NCI-H146 treated with DMSO at 0.1 percent for 48 hours (cell line): ENCODE data around the gene CCDC88C.

ENCODE experiments used
- DNase-seq: peaks from one replicate; lab custom pipeline; 2025; ENCODE audit not compliant: unreplicated experiment; lab: John Stamatoyannopoulos, UW

The CCDC88C gene

GRCh38 chr14:91310606-91311283 is 106.9 kb downstream of the CCDC88C start:
- DNase-seq, result no peak

- DNase-seq, result no peak
Measured at GRCh38 chr14:91309756-91310280, 107.8 kb downstream of the CCDC88C start.

- DNase-seq, result no peak
Measured at GRCh38 chr14:91308337-91308736, 109.3 kb downstream of the CCDC88C start.

- DNase-seq, result no peak
Measured at GRCh38 chr14:91307652-91308051, 110.0 kb downstream of the CCDC88C start.

- no peak for DNase-seq
Measured at GRCh38 chr14:91307046-91307445, 110.6 kb downstream of the CCDC88C start.

GRCh38 chr14:91306547-91306946 is 111.1 kb downstream of the CCDC88C start:
- no peak for DNase-seq

GRCh38 chr14:91305650-91306431 is 111.8 kb downstream of the CCDC88C start:
- no peak for DNase-seq

GRCh38 chr14:91303924-91304229 is 113.7 kb downstream of the CCDC88C start:
- DNase-seq, result no peak

GRCh38 chr14:91303091-91303923 is 114.3 kb downstream of the CCDC88C start:
- no peak for DNase-seq

- DNase-seq, result no peak
Measured at GRCh38 chr14:91302391-91302790, 115.2 kb downstream of the CCDC88C start.

GRCh38 chr14:91300957-91301356 is 116.7 kb downstream of the CCDC88C start:
- no peak for DNase-seq

- DNase-seq, result no peak
Measured at GRCh38 chr14:91300283-91300895, 117.2 kb downstream of the CCDC88C start.

- DNase-seq, result no peak
Measured at GRCh38 chr14:91299121-91300115, 118.2 kb downstream of the CCDC88C start.

GRCh38 chr14:91298576-91298975 is 119.0 kb downstream of the CCDC88C start:
- no peak for DNase-seq

- DNase-seq, result no peak
Measured at GRCh38 chr14:91297081-91297711, 120.4 kb downstream of the CCDC88C start.

- no peak for DNase-seq
Measured at GRCh38 chr14:91295851-91296796, 121.5 kb downstream of the CCDC88C start.

GRCh38 chr14:91295276-91295845 is 122.3 kb downstream of the CCDC88C start:
- DNase-seq, result no peak

GRCh38 chr14:91294153-91294552 is 123.5 kb downstream of the CCDC88C start:
- no peak for DNase-seq
